Activated CD4-positive, alpha-beta memory T cell treated with anti-CD3 and anti-CD28 coated beads for 36 hours (primary cell): ENCODE measurements around the gene CSH2. TPM values are rescaled to one million over a fixed set of nuclear protein-coding genes. Genes with fewer than 3 reads are reported as not detected.
"Not testable (repeated sequence)": the region's sequence is repeated elsewhere in the genome, so short reads cannot be mapped to it uniquely, and the experiment has no call there.

Experiments
- CTCF ChIA-PET: fragments of 350-600 bp; sonication (Branson Sonifier 250); formaldehyde crosslinking; loops from one replicate; lab custom pipeline; 2021; ENCODE audit warnings: antibody characterized with exemption, inconsistent platforms; lab: Charles Lee
- POLR2A ChIA-PET: fragments of 350-600 bp; sonication (Branson Sonifier 250); formaldehyde crosslinking; loops from one replicate; lab custom pipeline; 2021; ENCODE audit warnings: antibody characterized with exemption; lab: Charles Lee
- DNase-seq: peaks from one replicate; pipeline ENCODE4 v3.0.0-alpha.2; 2020
- H3K27ac Mint-ChIP-seq: one replicate; pipeline ENCODE4 v1.8.0; 2021; ENCODE audit warnings: mixed read lengths
- H3K27me3 Mint-ChIP-seq: one replicate; pipeline ENCODE4 v1.8.0; 2021; ENCODE audit warnings: mixed read lengths
- H3K36me3 Mint-ChIP-seq: one replicate; pipeline ENCODE4 v1.8.0; 2021; ENCODE audit warnings: mixed read lengths
- H3K4me1 Mint-ChIP-seq: one replicate; pipeline ENCODE4 v1.8.0; 2021; ENCODE audit warnings: low read depth, mixed read lengths
- H3K4me3 Mint-ChIP-seq: one replicate; pipeline ENCODE4 v1.8.0; 2021; ENCODE audit warnings: mild to moderate bottlenecking, mixed read lengths
- H3K9me3 Mint-ChIP-seq: one replicate; pipeline ENCODE4 v1.8.0; 2021; ENCODE audit warnings: mixed read lengths
- intact Hi-C: fragments of 100-400 bp; cut with micrococcal nuclease; formaldehyde crosslinking; loops from one replicate; pipeline ENCODE4 v1.15.1; 2023
- total RNA-seq, 2 experiments: library from RNA; stranded (reverse); gene quantifications; one replicate each; pipeline ENCODE4 v1.2.3, GENCODE V29; 2021

CSH2 gene
- total RNA-seq, 2 experiments from 2014 or later, result not detected

DNA sequence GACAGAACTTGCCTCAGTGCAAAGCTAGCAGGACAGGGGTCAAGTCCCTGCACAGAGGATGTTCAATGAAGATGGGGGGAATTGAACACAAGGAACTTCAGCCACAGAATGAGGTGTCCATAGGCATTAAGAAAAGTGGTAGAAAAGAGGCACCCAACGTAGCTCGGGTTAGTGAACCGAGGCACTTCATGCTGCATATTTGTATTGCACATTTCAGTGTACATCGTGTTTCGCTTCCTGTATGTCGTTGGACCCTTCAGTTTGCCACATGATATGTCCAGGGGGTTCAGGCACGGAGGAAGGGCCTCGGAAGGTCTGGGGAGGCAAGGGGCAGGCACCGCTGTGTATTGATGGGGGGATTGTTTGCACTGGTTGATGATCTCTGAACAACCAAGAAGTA lies 4.9 kb upstream of the CSH2 start:
- H3K27ac Mint-ChIP-seq, DNase-seq, H3K9me3 Mint-ChIP-seq, intact Hi-C loops, H3K36me3 Mint-ChIP-seq, POLR2A ChIA-PET, H3K4me3 Mint-ChIP-seq, H3K27me3 Mint-ChIP-seq, H3K4me1 Mint-ChIP-seq: not testable (repeated sequence)
- CTCF ChIA-PET, result interaction anchor here (0.7 to 1.2 kb wide), 2 partner anchors 138 to 413 kb away, joined by 4 to 6 read pairs; no protein-coding TSS in a partner anchor

GRCh38 chr17:63874693-63875092 lies 1.2 kb upstream of the CSH2 start:
- POLR2A ChIA-PET, result not testable (repeated sequence)

DNA sequence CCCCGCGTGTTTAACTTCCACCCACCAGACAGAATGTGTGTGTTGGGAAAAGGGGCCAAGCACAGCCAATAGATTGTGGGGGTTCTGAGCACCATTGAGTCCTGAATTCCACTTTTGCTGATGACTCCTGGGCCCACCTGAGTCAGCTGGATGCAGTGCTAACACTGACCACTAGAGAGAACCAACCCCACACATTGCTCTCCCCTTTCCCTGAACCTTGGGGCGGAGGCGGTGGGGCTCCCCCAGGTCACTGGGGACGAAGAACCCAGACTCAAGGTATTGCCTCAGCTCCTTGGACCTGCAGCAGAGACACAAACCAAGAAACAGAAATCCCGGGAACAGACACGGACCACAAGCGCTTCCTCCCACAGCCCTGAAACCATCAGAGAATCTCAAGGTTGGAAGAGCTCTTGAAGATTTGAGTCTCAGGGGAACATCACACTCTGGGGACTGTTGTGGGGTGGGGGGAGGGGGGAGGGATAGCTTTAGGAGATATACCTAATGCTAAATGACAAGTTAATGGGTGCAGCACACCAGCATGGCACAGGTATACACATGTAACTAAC lies 667 bp upstream of the CSH2 start:
- H3K4me1 Mint-ChIP-seq, H3K9me3 Mint-ChIP-seq, H3K4me3 Mint-ChIP-seq, H3K36me3 Mint-ChIP-seq, intact Hi-C loops, H3K27ac Mint-ChIP-seq, POLR2A ChIA-PET, H3K27me3 Mint-ChIP-seq, DNase-seq: not testable (repeated sequence)
- CTCF ChIA-PET, result interaction anchor here (0.9 kb wide), 1 partner anchor 8 kb away, joined by 3 read pairs; no protein-coding TSS in a partner anchor

More at GRCh38 chr17:63874693-63875092, 1.2 kb upstream of the CSH2 start:
- H3K36me3 Mint-ChIP-seq, H3K4me3 Mint-ChIP-seq, DNase-seq, intact Hi-C loops, H3K9me3 Mint-ChIP-seq, H3K27me3 Mint-ChIP-seq, H3K4me1 Mint-ChIP-seq, H3K27ac Mint-ChIP-seq: not testable (repeated sequence)
- CTCF ChIA-PET, result interaction anchor here (0.9 kb wide), 1 partner anchor 9 kb away, joined by 3 read pairs; no protein-coding TSS in a partner anchor

DNA sequence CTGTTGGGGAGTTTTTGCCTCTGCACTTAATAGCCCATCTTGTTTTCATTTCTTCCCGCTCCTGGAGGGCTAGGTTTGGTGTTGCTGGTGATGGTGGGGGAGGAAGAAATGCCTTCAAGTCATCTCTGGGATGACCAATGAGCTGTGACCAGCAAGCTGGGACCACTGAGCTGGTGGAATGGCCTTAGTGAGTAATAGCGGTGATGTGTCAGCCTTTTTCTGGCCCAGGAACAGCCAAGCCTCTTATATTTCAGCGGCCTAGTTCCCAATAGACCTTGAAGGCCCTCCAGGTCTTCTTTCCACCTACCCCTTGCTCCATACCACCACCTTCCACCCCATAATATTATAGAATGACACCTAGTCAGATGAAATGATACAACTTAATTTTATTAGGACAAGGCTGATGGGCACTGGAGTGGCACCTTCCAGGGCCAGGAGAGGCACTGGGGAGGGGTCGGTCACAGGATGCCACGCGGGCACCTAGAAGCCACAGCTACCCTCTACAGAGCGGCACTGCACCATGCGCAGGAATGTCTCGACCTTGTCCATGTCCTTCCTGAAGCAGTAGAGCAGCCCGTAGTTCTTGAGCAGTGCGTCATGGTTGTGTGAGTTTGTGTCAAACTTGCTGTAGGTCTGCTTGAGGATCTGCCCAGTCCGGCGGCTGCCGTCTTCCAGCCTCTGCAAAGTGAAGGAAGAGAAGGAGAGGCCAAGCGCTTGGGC lies 1.7 kb downstream of the CSH2 start:
- H3K27ac Mint-ChIP-seq, DNase-seq, H3K27me3 Mint-ChIP-seq, intact Hi-C loops, CTCF ChIA-PET, POLR2A ChIA-PET, H3K36me3 Mint-ChIP-seq, H3K4me1 Mint-ChIP-seq, H3K4me3 Mint-ChIP-seq, H3K9me3 Mint-ChIP-seq: not testable (repeated sequence)

- POLR2A ChIA-PET, DNase-seq, H3K4me3 Mint-ChIP-seq, H3K9me3 Mint-ChIP-seq, intact Hi-C loops, H3K4me1 Mint-ChIP-seq, H3K27me3 Mint-ChIP-seq, H3K36me3 Mint-ChIP-seq, H3K27ac Mint-ChIP-seq: not testable (repeated sequence)
- CTCF ChIA-PET, result interaction anchor here (0.7 to 1.9 kb wide), 3 partner anchors 10 to 32 kb away, joined by 3 to 8 read pairs (median 5); no protein-coding TSS in a partner anchor
These were observed 3.2 kb downstream of the CSH2 start for GRCh38 chr17:63870292-63870665.

GRCh38 chr17:63869491-63870291 lies 3.8 kb downstream of the CSH2 start:
- CTCF ChIA-PET, result interaction anchor here (1.6 to 1.9 kb wide), 2 partner anchors 9 to 21 kb away, joined by 5 to 8 read pairs; no protein-coding TSS in a partner anchor
- H3K27ac Mint-ChIP-seq, DNase-seq, POLR2A ChIA-PET, H3K4me1 Mint-ChIP-seq, H3K27me3 Mint-ChIP-seq, H3K36me3 Mint-ChIP-seq, H3K9me3 Mint-ChIP-seq, intact Hi-C loops, H3K4me3 Mint-ChIP-seq: not testable (repeated sequence)

DNA sequence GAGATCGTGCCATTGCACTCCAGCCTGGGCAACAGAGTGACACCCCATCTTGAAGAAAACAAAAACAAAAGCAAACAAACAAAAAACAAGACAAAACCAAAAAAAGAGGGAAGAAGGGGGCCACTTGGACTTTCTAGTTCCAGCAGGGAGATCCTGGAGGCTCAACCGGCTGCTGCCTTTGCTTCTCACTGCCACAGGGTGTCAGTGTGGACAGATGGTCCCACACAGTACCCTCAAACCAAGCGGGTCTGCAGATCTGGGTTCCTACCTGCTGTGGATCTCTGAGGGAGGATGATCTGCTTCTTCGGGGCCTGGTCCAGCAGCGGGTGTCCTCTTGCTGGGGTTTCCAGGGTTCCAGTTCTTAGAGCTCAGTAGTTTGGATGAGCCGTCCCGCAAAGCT lies 6.9 kb downstream of the CSH2 start:
- intact Hi-C loops, H3K27ac Mint-ChIP-seq, POLR2A ChIA-PET: not testable (repeated sequence)

DNA sequence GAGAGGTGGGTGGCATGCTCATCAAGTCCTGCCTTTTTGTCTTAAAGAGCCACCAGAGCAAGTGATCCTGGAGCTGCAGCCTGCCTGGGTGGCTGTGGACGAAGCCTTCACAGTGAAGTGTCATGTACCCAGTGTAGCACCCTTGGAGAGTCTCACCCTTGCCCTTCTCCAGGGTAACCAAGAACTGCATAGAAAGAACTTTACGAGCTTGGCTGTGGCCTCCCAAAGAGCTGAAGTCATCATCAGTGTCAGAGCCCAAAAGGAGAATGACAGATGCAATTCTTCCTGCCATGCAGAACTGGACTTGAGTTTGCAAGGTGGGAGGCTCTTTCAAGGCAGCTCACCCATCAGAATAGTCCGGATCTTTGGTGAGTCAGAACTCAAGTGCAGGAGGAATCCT lies 14.2 kb downstream of the CSH2 start:
- DNase-seq, result no peak
- Mint-ChIP-seq H3K27me3 (peaks cover 5% of the 10 kb centered on the region), H3K36me3 (no peaks in the 10 kb centered on the region), H3K4me1 (no peaks in the 10 kb centered on the region), H3K27ac (no peak overlapping the region), H3K9me3 (no peaks in the 10 kb centered on the region), H3K4me3 (no peak overlapping the region)
- intact Hi-C loops, result no loop called here
- ChIA-PET CTCF (interaction anchor here (1.0 to 3.5 kb wide), 2 partner anchors 8 to 11 kb away, joined by 4 to 19 read pairs; no protein-coding TSS in a partner anchor), POLR2A (interaction anchor here (0.8 to 1.3 kb wide), 2 partner anchors 10 to 18 kb away, joined by 3 to 4 read pairs; no protein-coding TSS in a partner anchor)

More for the DNA sequence above, 6.9 kb downstream of the CSH2 start:
- H3K9me3 Mint-ChIP-seq, H3K4me3 Mint-ChIP-seq, H3K27me3 Mint-ChIP-seq, H3K4me1 Mint-ChIP-seq, H3K36me3 Mint-ChIP-seq, DNase-seq: not testable (repeated sequence)
- CTCF ChIA-PET, result interaction anchor here (0.6 to 4.9 kb wide), 18 partner anchors 8 to 689 kb away, joined by 3 to 42 read pairs (median 4); partner anchors contain the start of gene SMARCD2

DNA sequence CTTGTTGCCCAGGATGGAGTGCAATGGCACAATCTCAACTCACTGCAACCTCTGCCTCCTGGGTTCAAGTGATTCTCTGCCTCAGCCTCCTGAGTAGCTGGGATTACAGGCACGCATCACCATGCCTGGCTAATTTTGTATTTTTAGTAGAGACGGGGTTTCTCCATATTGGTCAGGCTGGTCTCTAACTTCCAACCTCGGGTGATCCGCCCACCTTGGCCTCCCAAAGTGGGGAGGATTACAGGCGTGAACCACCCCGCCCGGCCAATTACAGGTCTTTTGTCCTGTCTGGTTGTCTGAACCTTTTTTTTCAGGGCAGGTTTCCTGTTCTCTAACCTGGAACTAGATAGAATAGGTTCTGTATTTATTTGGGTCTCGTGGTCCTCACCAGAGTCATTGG lies 17.1 kb downstream of the CSH2 start:
- H3K36me3 Mint-ChIP-seq, intact Hi-C loops, DNase-seq, H3K9me3 Mint-ChIP-seq, H3K27ac Mint-ChIP-seq, H3K4me1 Mint-ChIP-seq, H3K4me3 Mint-ChIP-seq, POLR2A ChIA-PET, H3K27me3 Mint-ChIP-seq: not testable (repeated sequence)
- CTCF ChIA-PET, result interaction anchor here (0.7 to 7.0 kb wide), 2 partner anchors 10 to 259 kb away, joined by 3 to 42 read pairs; no protein-coding TSS in a partner anchor

- intact Hi-C loops, result no loop called here
- no peaks in the 10 kb centered on the region for H3K4me1 Mint-ChIP-seq
- peaks cover 2% of the 10 kb centered on the region for H3K27me3 Mint-ChIP-seq
- no peaks in the 10 kb centered on the region for H3K9me3 Mint-ChIP-seq
- no peaks in the 10 kb centered on the region for H3K36me3 Mint-ChIP-seq
- no peak overlapping the region for H3K4me3 Mint-ChIP-seq
- no peak overlapping the region for H3K27ac Mint-ChIP-seq
- POLR2A ChIA-PET, result no interaction called here
- CTCF ChIA-PET, result interaction anchor here (1.0 to 7.0 kb wide), 3 partner anchors 11 to 278 kb away, joined by 3 to 42 read pairs (median 7); no protein-coding TSS in a partner anchor
- no peak for DNase-seq
These were observed 18.3 kb downstream of the CSH2 start for GRCh38 chr17:63855185-63855584.

DNA sequence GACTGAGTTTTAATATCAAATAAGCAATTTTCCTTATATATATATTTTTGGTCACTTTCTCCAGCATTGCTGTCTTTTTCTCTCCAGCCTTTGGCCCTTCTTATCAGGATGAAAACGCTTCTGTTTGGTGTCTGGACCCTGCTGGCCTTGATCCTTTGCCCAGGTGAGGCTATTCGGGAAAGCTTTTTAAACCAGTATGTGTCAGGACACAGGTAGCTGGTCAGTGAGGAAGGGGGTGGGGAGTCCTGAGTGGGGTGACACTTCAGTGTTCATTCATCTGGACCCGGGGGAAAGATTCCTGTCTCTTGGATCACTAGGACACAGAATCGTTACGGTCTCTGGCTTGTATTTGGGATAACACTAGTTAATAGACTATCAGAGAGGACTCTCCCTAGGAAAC lies 18.8 kb downstream of the CSH2 start:
- DNase-seq, result no peak
- H3K27ac Mint-ChIP-seq, result no peak overlapping the region
- H3K4me1 Mint-ChIP-seq, result no peaks in the 10 kb centered on the region
- intact Hi-C loops, result no loop called here
- H3K4me3 Mint-ChIP-seq, result no peak overlapping the region
- no peaks in the 10 kb centered on the region for H3K9me3 Mint-ChIP-seq
- CTCF ChIA-PET, result interaction anchor here (1.0 to 7.0 kb wide), 2 partner anchors 12 to 279 kb away, joined by 7 to 42 read pairs; no protein-coding TSS in a partner anchor
- H3K27me3 Mint-ChIP-seq, result no peaks in the 10 kb centered on the region
- H3K36me3 Mint-ChIP-seq, result no peaks in the 10 kb centered on the region
- POLR2A ChIA-PET, result no interaction called here
